Calu3 (cell line): Measurements from ENCODE around the gene BAAT. TPM values are rescaled to one million over a fixed set of nuclear protein-coding genes. Genes with fewer than 3 reads are reported as not detected.

ENCODE experiments used
- BruUV-seq: library from RNA; stranded (reverse); fragments of 400-500 nt; replicated peaks from 2 replicates; lab custom pipeline; 2021; lab: Mats Ljungman, UMichigan
- CTCF ChIA-PET: fragments of 300-600 bp; sonication (Branson Sonifier 250); formaldehyde crosslinking; loops from one replicate; lab custom pipeline; 2022; ENCODE audit warnings: antibody characterized with exemption; lab: Charles Lee
- DNase-seq: peaks from one replicate; pipeline ENCODE4 v3.0.0; 2022
- H3K27ac Mint-ChIP-seq: one replicate; pipeline ENCODE4 v1.8.0; 2022; ENCODE audit warnings: mixed read lengths; ENCODE audit not compliant: unreplicated experiment
- H3K27me3 Mint-ChIP-seq: one replicate; pipeline ENCODE4 v1.8.0; 2022; ENCODE audit warnings: mixed read lengths; ENCODE audit not compliant: unreplicated experiment
- H3K36me3 Mint-ChIP-seq: one replicate; pipeline ENCODE4 v1.8.0; 2022; ENCODE audit warnings: mild to moderate bottlenecking, moderate library complexity, mixed read lengths; ENCODE audit not compliant: insufficient read depth, unreplicated experiment
- H3K4me1 Mint-ChIP-seq: one replicate; pipeline ENCODE4 v1.8.0; 2022; ENCODE audit warnings: mild to moderate bottlenecking, low read depth, mixed read lengths; ENCODE audit not compliant: unreplicated experiment
- H3K4me3 Mint-ChIP-seq: one replicate; pipeline ENCODE4 v1.8.0; 2022; ENCODE audit warnings: mild to moderate bottlenecking, low read depth, moderate library complexity, mixed read lengths; ENCODE audit not compliant: unreplicated experiment
- H3K9me3 Mint-ChIP-seq: one replicate; pipeline ENCODE4 v1.8.0; 2022; ENCODE audit warnings: low read depth, mixed read lengths; ENCODE audit not compliant: unreplicated experiment
- CTCF ChIP-seq: fragments of 200-600 bp; IDR thresholded peaks from one replicate; pipeline ENCODE4 v1.8.0; 2022; ENCODE audit warnings: antibody characterized with exemption; ENCODE audit not compliant: unreplicated experiment
- intact Hi-C: fragments of 100-400 bp; cut with micrococcal nuclease; formaldehyde crosslinking; loops from one replicate; pipeline ENCODE4 v1.10.0; 2022; ENCODE audit not compliant: unreplicated experiment
- total RNA-seq: library from RNA; stranded (reverse); gene quantifications from 2 replicates; pipeline ENCODE4 v1.2.3, GENCODE V29; 2022

Gene BAAT
- total RNA-seq, 1 experiment from 2014 or later = 10.2 TPM

GRCh38 chr9:101398930-101399642 lies 14.3 kb upstream of the BAAT start:
- H3K9me3 Mint-ChIP-seq = peaks cover 21% of the 10 kb centered on the region
- H3K36me3 Mint-ChIP-seq = peaks cover 75% of the 10 kb centered on the region
- peak overlapping the region; percentile 92 for H3K27ac Mint-ChIP-seq
- no peak for TF ChIP-seq CTCF
- intact Hi-C loops = loop anchor here (2.0 kb wide), 2 partner anchors 36 to 50 kb away; partner anchors contain the start of gene ALDOB
- no TSS peak for BruUV-seq
- H3K27me3 Mint-ChIP-seq = no peaks in the 10 kb centered on the region
- peaks cover 30% of the 10 kb centered on the region for H3K4me1 Mint-ChIP-seq
- CTCF ChIA-PET = interaction anchor here (0.6 to 2.1 kb wide), 6 partner anchors 10 to 280 kb away, joined by 3 to 21 read pairs (median 3); no protein-coding TSS in a partner anchor
- no peak for DNase-seq
- peak overlapping the region; percentile 93 for H3K4me3 Mint-ChIP-seq

GRCh38 chr9:101398068-101398929 lies 13.5 kb upstream of the BAAT start, which contains the start of the genes MRPL50 and ZNF189:
Gene MRPL50, minus strand, starts transcription at chr9:101398618. Its CDS starts 26 bp downstream, at chr9:101398592.
Gene ZNF189, plus strand, starts transcription at chr9:101398851. Its CDS starts 306 bp downstream, at chr9:101399157.
- CTCF ChIA-PET = interaction anchor here (0.6 to 2.1 kb wide), 6 partner anchors 9 to 279 kb away, joined by 3 to 21 read pairs (median 3); no protein-coding TSS in a partner anchor
- Mint-ChIP-seq H3K27me3 (no peaks in the 10 kb centered on the region), H3K36me3 (peaks cover 67% of the 10 kb centered on the region)

GRCh38 chr9:101397746-101398067 lies 12.9 kb upstream of the BAAT start:
- Mint-ChIP-seq H3K4me1 (peaks cover 33% of the 10 kb centered on the region), H3K27ac (peak overlapping the region; percentile 92), H3K27me3 (no peaks in the 10 kb centered on the region), H3K36me3 (peaks cover 62% of the 10 kb centered on the region), H3K9me3 (peaks cover 12% of the 10 kb centered on the region), H3K4me3 (peak overlapping the region; percentile 93)
- intact Hi-C loops = loop anchor here (2.0 kb wide), 2 partner anchors 37 to 51 kb away; partner anchors contain the start of gene ALDOB
- BruUV-seq = no TSS peak
- no peak for DNase-seq
- CTCF ChIA-PET = no interaction called here
- no peak for TF ChIP-seq CTCF

More at GRCh38 chr9:101398068-101398929, 13.5 kb upstream of the BAAT start, which contains the start of the genes MRPL50 and ZNF189:
- intact Hi-C loops = loop anchor here (2.0 kb wide), 2 partner anchors 37 to 51 kb away; partner anchors contain the start of gene ALDOB
- DNase-seq = peak; percentile 92
- TSS peak; percentile 59 for BruUV-seq
- no peak for TF ChIP-seq CTCF
- Mint-ChIP-seq H3K9me3 (peaks cover 18% of the 10 kb centered on the region), H3K4me1 (peaks cover 30% of the 10 kb centered on the region), H3K4me3 (peak within 1 kb of the TSS; percentile 93), H3K27ac (peak within 1 kb of the TSS; percentile 92)

- no peak for TF ChIP-seq CTCF
- H3K4me3 Mint-ChIP-seq = no peak overlapping the region
- no peak for DNase-seq
- peaks cover 40% of the 10 kb centered on the region for H3K36me3 Mint-ChIP-seq
- intact Hi-C loops = no loop called here
- CTCF ChIA-PET = no interaction called here
- no TSS peak for BruUV-seq
- H3K4me1 Mint-ChIP-seq = peaks cover 29% of the 10 kb centered on the region
- no peak overlapping the region for H3K27ac Mint-ChIP-seq
- H3K9me3 Mint-ChIP-seq = peaks cover 11% of the 10 kb centered on the region
- H3K27me3 Mint-ChIP-seq = no peaks in the 10 kb centered on the region
These were observed 9.9 kb upstream of the BAAT start for GRCh38 chr9:101394687-101395086.
